HG03175 (cell line): ENCODE data around the gene NLGN1.
"Not testable (repeated sequence)": the region's sequence is repeated elsewhere in the genome, so short reads cannot be mapped to it uniquely, and the experiment has no call there.

Source experiments
- ATAC-seq: cut with Tn5 transposase; IDR thresholded peaks from one replicate; pipeline ENCODE4 v1.9.1; 2021; ENCODE audit warnings: mild to moderate bottlenecking, moderate library complexity; ENCODE audit not compliant: unreplicated experiment

The NLGN1 gene

GRCh38 chr3:174202116-174202515 is 804.6 kb downstream of the NLGN1 start:
- no peak for ATAC-seq

GRCh38 chr3:174202561-174202960 is 805.0 kb downstream of the NLGN1 start:
- no peak for ATAC-seq

- ATAC-seq, result no peak
These were observed 807.2 kb downstream of the NLGN1 start for GRCh38 chr3:174204765-174205164.

- ATAC-seq, result no peak
These were observed 809.2 kb downstream of the NLGN1 start for GRCh38 chr3:174206607-174207192.

GRCh38 chr3:174208161-174208560 is 810.6 kb downstream of the NLGN1 start:
- ATAC-seq, result no peak

GRCh38 chr3:174211896-174212295 is 814.4 kb downstream of the NLGN1 start:
- ATAC-seq, result not testable (repeated sequence)

GRCh38 chr3:174215456-174215855 is 817.9 kb downstream of the NLGN1 start:
- ATAC-seq, result no peak

GRCh38 chr3:174216019-174216418 is 818.5 kb downstream of the NLGN1 start:
- no peak for ATAC-seq

- no peak for ATAC-seq
These were observed 819.6 kb downstream of the NLGN1 start for GRCh38 chr3:174216946-174217718.

- ATAC-seq, result no peak
These were observed 820.5 kb downstream of the NLGN1 start for GRCh38 chr3:174218016-174218415.

- no peak for ATAC-seq
These were observed 822.2 kb downstream of the NLGN1 start for GRCh38 chr3:174219738-174220137.

- no peak for ATAC-seq
These were observed 823.4 kb downstream of the NLGN1 start for GRCh38 chr3:174220775-174221554.

GRCh38 chr3:174223042-174223441 is 825.5 kb downstream of the NLGN1 start:
- no peak for ATAC-seq

GRCh38 chr3:174223626-174224025 is 826.1 kb downstream of the NLGN1 start:
- ATAC-seq, result no peak

GRCh38 chr3:174229916-174230315 is 832.4 kb downstream of the NLGN1 start:
- no peak for ATAC-seq

GRCh38 chr3:174232028-174232657 is 834.6 kb downstream of the NLGN1 start:
- not testable (repeated sequence) for ATAC-seq

GRCh38 chr3:174232658-174233429 is 835.3 kb downstream of the NLGN1 start:
- no peak for ATAC-seq

GRCh38 chr3:174233511-174233910 is 836.0 kb downstream of the NLGN1 start:
- no peak for ATAC-seq

- no peak for ATAC-seq
These were observed 844.9 kb downstream of the NLGN1 start for GRCh38 chr3:174242311-174243041.

GRCh38 chr3:174243171-174243570 is 845.6 kb downstream of the NLGN1 start:
- no peak for ATAC-seq
